GM12873 (cell line): ENCODE measurements around the gene ZMIZ1.

Source experiments
- CTCF ChIP-seq: IDR thresholded peaks from 2 replicates; pipeline ENCODE4 v1.5.1; 2012; ENCODE audit warnings: low read depth, mild to moderate bottlenecking, moderate library complexity, low read length, control low read depth; ENCODE audit not compliant: insufficient read depth; ENCODE audit errors: missing control alignments

Gene ZMIZ1

GRCh38 chr10:79172881-79173280, 104.1 kb downstream of the ZMIZ1 start:
- TF ChIP-seq CTCF, result no peak

- no peak for TF ChIP-seq CTCF
Observed at GRCh38 chr10:79173582-79174262, 105.0 kb downstream of the ZMIZ1 start.

- TF ChIP-seq CTCF, result no peak
Observed at GRCh38 chr10:79176052-79176501, 107.3 kb downstream of the ZMIZ1 start.

- TF ChIP-seq CTCF, result no peak
Observed at GRCh38 chr10:79176949-79177602, 108.3 kb downstream of the ZMIZ1 start.

- TF ChIP-seq CTCF, result no peak
Observed at GRCh38 chr10:79178070-79178576, 109.4 kb downstream of the ZMIZ1 start.

GRCh38 chr10:79178614-79179163, 109.9 kb downstream of the ZMIZ1 start:
- no peak for TF ChIP-seq CTCF
